ENCODE measurements around the gene GHDC. TPM values are rescaled to one million over a fixed set of nuclear protein-coding genes. Genes with fewer than 3 reads are reported as not detected.
"Not testable (repeated sequence)": the region's sequence is repeated elsewhere in the genome, so short reads cannot be mapped to it uniquely, and the experiment has no call there.

The GHDC gene
- total RNA-seq, 1 donor: 14.7 TPM

GRCh38 chr17:42214156-42214555 is 19.9 kb upstream of the GHDC start:
- TF ChIP-seq CTCF (IDR thresholded peaks at IDR 0.05; ENCODE audit: insufficient read depth, low read depth, low read length): no peak
- no peak overlapping the region for H3K4me3 ChIP-seq (ENCODE audit: low read depth, low read length)
- no peak for DNase-seq (ENCODE audit: low read depth)

GRCh38 chr17:42212382-42212781 is 18.1 kb upstream of the GHDC start:
- TF ChIP-seq CTCF (IDR thresholded peaks at IDR 0.05; ENCODE audit: insufficient read depth, low read depth, low read length): no peak
- no peak overlapping the region for H3K4me3 ChIP-seq (ENCODE audit: low read depth, low read length)
- DNase-seq (ENCODE audit: low read depth): peak; percentile 8

- H3K4me3 ChIP-seq (ENCODE audit: low read depth, low read length): not testable (repeated sequence)
- peak; percentile 8 for DNase-seq (ENCODE audit: low read depth)
Observed at GRCh38 chr17:42211921-42212341, 17.6 kb upstream of the GHDC start.

- no peak for DNase-seq (ENCODE audit: low read depth)
- no peak for TF ChIP-seq CTCF (IDR thresholded peaks at IDR 0.05; ENCODE audit: insufficient read depth, low read depth, low read length)
- H3K4me3 ChIP-seq (ENCODE audit: low read depth, low read length): no peak overlapping the region
Observed at GRCh38 chr17:42210046-42210445, 15.8 kb upstream of the GHDC start.

GRCh38 chr17:42206153-42206612 is 11.9 kb upstream of the GHDC start:
- H3K4me3 ChIP-seq (ENCODE audit: low read depth, low read length): not testable (repeated sequence)
- peak; percentile 26 for DNase-seq (ENCODE audit: low read depth)

- TF ChIP-seq CTCF (IDR thresholded peaks at IDR 0.05; ENCODE audit: insufficient read depth, low read depth, low read length): no peak
- H3K4me3 ChIP-seq (ENCODE audit: low read depth, low read length): no peak overlapping the region
- DNase-seq (ENCODE audit: low read depth): no peak
Observed at GRCh38 chr17:42203354-42203753, 9.1 kb upstream of the GHDC start.

GRCh38 chr17:42202696-42203095 is 8.4 kb upstream of the GHDC start:
- DNase-seq (ENCODE audit: low read depth): peak; percentile 18
- no peak overlapping the region for H3K4me3 ChIP-seq (ENCODE audit: low read depth, low read length)
- no peak for TF ChIP-seq CTCF (IDR thresholded peaks at IDR 0.05; ENCODE audit: insufficient read depth, low read depth, low read length)

GRCh38 chr17:42202159-42202558 is 7.9 kb upstream of the GHDC start:
- no peak overlapping the region for H3K4me3 ChIP-seq (ENCODE audit: low read depth, low read length)
- DNase-seq (ENCODE audit: low read depth): no peak
- no peak for TF ChIP-seq CTCF (IDR thresholded peaks at IDR 0.05; ENCODE audit: insufficient read depth, low read depth, low read length)
